Stimulated activated naive CD8-positive, alpha-beta T cell treated with anti-CD3 and anti-CD28 coated beads, Interleukin-15, Interleukin-2, amounts not matched to agents 100 ng/mL and 50 ng/mL, for 24 hours (primary cell): ENCODE results near the gene UCK2.

ENCODE experiments used
- H3K27ac Mint-ChIP-seq: one replicate; pipeline ENCODE4 v1.8.0; 2021; ENCODE audit warnings: mild to moderate bottlenecking, mixed read lengths
- H3K27me3 Mint-ChIP-seq: one replicate; pipeline ENCODE4 v1.8.0; 2021; ENCODE audit warnings: mixed read lengths
- H3K36me3 Mint-ChIP-seq: one replicate; pipeline ENCODE4 v1.8.0; 2021; ENCODE audit warnings: low read depth, mixed read lengths
- H3K4me1 Mint-ChIP-seq: one replicate; pipeline ENCODE4 v1.8.0; 2021; ENCODE audit warnings: low read depth, mixed read lengths
- H3K4me3 Mint-ChIP-seq: one replicate; pipeline ENCODE4 v1.8.0; 2021; ENCODE audit warnings: mild to moderate bottlenecking, mixed read lengths
- H3K9me3 Mint-ChIP-seq: one replicate; pipeline ENCODE4 v1.8.0; 2021; ENCODE audit warnings: mixed read lengths

UCK2 gene

GRCh38 chr1:165828103-165828668 is 772 bp downstream of the UCK2 start:
- H3K4me1 Mint-ChIP-seq, result peaks cover 31% of the 10 kb centered on the region
- peaks cover 30% of the 10 kb centered on the region for H3K36me3 Mint-ChIP-seq
- H3K4me3 Mint-ChIP-seq, result peak overlapping the region; percentile 97
- peak overlapping the region; percentile 96 for H3K27ac Mint-ChIP-seq
- no peaks in the 10 kb centered on the region for H3K9me3 Mint-ChIP-seq
- no peaks in the 10 kb centered on the region for H3K27me3 Mint-ChIP-seq

DNA sequence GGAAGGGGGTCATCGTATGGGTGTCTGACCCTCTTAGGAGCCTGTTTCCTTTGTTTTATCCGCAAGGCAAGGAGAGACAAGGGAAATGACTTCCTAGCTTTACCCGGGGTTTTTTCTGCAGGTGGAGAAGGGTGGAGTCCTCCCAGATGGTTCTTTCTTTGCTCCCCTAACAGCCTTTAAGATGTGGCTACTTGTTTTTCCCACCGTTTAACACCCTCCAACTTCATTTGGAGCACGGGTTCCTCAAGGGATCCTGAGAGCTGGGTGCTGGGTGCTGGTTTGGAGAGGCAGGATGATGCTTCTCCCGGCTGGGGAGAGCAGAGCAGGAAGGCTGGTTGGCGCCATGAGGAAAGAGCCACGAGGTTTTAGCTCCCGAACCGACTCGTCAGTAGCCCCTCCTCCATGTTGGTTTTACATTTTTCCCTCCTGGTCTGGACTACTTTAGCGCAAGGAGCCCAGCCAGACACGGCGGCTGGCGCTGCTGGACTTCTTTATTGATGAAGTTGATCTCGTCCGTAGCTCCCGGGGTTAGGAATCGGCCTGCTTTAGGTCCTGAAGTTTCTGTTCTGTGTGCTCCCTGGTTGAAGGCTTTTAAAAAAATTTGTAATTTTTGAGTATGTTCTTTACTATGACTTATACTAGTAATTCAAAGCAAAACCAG is 1.4 kb downstream of the UCK2 start:
- Mint-ChIP-seq H3K27ac (peak overlapping the region; percentile 96), H3K36me3 (peaks cover 32% of the 10 kb centered on the region), H3K27me3 (no peaks in the 10 kb centered on the region), H3K9me3 (no peaks in the 10 kb centered on the region), H3K4me1 (peaks cover 35% of the 10 kb centered on the region), H3K4me3 (peak overlapping the region; percentile 97)

DNA sequence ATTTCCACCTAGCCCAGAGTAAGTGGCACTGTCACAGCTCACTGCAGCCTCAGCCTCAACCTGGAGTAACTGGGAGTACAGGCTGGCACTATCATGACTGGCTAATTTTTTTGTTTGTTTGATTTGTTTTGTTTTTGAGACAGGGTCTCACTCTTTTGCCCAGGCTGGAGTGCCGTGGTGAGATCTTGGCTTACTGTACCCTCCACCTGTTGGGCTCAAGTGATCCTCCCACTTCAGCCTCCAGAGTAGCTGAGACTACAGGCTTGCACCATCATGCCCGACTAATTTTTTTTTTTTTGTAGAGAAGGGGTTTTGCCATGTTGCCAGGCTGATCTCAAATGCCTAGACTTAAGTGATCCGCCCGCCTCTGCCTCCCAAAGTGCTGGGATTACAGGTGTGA is 2.5 kb downstream of the UCK2 start:
- H3K4me3 Mint-ChIP-seq, result peak overlapping the region; percentile 97

DNA sequence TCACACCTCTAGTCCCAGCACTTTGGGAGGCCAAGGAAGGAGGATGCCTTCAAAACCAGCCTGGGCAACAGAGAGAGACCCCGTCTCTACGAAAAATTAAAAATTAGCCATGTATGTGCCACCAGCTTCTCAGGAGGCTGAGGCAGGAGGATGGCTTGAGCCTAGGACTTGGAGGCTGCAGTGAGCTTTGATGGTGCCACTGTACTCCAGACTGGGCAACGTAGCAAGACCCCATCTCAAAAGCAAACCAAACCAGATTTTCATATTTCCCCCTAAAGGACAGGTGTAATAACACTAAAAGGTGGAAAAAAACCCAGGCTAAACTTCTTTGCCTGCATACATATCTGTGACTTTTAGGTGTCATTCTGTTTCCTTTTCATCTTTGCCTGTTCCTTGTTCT is 3.7 kb downstream of the UCK2 start:
- H3K27ac Mint-ChIP-seq, result no peak overlapping the region
- no peaks in the 10 kb centered on the region for H3K9me3 Mint-ChIP-seq
- H3K4me1 Mint-ChIP-seq, result peaks cover 35% of the 10 kb centered on the region
- no peak overlapping the region for H3K4me3 Mint-ChIP-seq
- no peaks in the 10 kb centered on the region for H3K27me3 Mint-ChIP-seq
- H3K36me3 Mint-ChIP-seq, result peaks cover 38% of the 10 kb centered on the region

More for the DNA sequence above, 2.5 kb downstream of the UCK2 start:
- H3K27me3 Mint-ChIP-seq, result no peaks in the 10 kb centered on the region
- H3K27ac Mint-ChIP-seq, result no peak overlapping the region
- H3K36me3 Mint-ChIP-seq, result peaks cover 37% of the 10 kb centered on the region
- peaks cover 35% of the 10 kb centered on the region for H3K4me1 Mint-ChIP-seq
- no peaks in the 10 kb centered on the region for H3K9me3 Mint-ChIP-seq

DNA sequence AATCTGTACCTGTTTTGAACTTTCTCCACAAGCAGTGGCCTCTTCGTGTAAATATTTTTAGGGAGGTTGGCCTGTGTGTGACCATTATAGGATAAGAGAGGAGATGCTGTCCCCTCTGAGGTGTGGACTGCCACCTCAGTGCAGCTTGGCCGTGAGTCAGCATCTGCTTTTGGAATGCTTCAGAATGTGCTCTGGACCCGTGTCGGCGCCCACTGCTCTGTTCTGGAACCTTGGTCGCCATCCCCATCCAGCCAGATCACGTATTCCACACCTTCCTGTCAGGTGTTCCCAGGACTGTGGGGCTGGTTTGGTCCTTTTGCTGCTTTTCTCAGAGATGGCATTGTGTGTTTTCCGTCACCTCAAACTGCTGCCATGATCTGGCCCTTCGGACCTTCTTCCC is 5.5 kb downstream of the UCK2 start:
- Mint-ChIP-seq H3K27me3 (no peaks in the 10 kb centered on the region), H3K4me3 (no peak overlapping the region), H3K9me3 (no peaks in the 10 kb centered on the region), H3K27ac (no peak overlapping the region), H3K36me3 (peaks cover 53% of the 10 kb centered on the region), H3K4me1 (peaks cover 26% of the 10 kb centered on the region)

DNA sequence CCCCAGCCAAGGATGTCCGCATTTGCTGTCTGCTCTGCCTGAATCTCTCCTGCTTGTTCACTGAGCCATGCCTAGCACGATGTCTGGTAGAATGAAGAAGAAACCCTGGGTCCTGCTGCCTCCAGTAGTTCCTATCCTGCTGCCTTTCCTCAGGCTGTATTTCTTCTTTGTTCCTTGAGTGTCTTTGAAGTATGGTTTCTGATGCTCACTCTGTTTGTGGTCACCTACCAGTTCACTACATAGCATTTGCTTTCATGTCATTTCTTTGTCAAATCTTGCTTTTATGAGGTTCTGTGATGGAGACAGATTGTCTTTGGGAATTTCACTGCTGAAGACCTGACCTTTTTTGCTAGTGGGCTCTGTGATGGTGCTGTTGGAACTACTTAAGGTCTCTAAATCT is 5.9 kb downstream of the UCK2 start:
- Mint-ChIP-seq H3K9me3 (no peaks in the 10 kb centered on the region), H3K27ac (no peak overlapping the region), H3K36me3 (peaks cover 57% of the 10 kb centered on the region), H3K4me1 (peaks cover 26% of the 10 kb centered on the region), H3K27me3 (no peaks in the 10 kb centered on the region), H3K4me3 (no peak overlapping the region)

DNA sequence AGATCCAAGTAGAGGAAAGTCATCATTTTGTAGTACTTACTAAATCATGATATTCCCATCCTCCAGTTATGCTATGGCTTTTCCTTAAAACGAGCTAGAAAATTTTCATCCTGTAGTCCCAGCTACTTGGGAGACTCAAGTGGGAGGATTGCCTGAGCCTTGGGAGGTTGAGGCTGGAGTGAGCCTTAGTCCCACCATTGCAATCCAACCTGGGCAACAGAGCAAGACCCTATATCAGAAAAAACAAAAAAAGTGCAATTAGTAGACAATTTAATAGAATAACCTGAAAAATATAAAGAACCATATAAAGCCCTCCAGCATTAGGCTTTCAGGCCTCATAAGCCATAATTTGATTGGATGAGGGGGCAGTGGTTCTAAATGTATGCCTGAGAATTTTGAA is 6.8 kb downstream of the UCK2 start:
- no peak overlapping the region for H3K4me3 Mint-ChIP-seq

DNA sequence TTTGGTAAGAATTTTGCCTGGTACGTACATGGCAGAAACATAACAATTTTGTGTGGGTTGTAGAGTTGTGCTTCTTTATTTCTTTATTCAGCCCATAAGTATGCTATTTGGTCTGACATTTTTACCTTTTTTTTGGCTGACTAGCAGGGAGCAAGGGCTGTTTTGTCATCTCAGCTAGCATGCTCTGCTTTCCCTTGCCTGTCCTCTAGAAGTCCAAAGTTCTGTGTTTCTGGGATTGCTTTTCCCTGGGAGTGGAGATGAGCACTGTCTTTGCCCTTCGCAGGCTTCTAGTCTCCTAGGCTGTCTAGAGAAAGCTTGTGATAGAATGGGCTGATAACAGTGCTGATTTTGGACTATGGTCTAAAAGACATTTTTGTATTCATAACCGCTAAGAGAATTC is 7.5 kb downstream of the UCK2 start:
- H3K4me1 Mint-ChIP-seq, result peaks cover 17% of the 10 kb centered on the region
- no peak overlapping the region for H3K27ac Mint-ChIP-seq
- no peak overlapping the region for H3K4me3 Mint-ChIP-seq
- H3K36me3 Mint-ChIP-seq, result peaks cover 52% of the 10 kb centered on the region
- no peaks in the 10 kb centered on the region for H3K27me3 Mint-ChIP-seq
- H3K9me3 Mint-ChIP-seq, result no peaks in the 10 kb centered on the region

More for the DNA sequence above, 6.8 kb downstream of the UCK2 start:
- H3K27me3 Mint-ChIP-seq, result no peaks in the 10 kb centered on the region
- H3K9me3 Mint-ChIP-seq, result no peaks in the 10 kb centered on the region
- no peak overlapping the region for H3K27ac Mint-ChIP-seq
- H3K4me1 Mint-ChIP-seq, result peaks cover 24% of the 10 kb centered on the region
- peaks cover 56% of the 10 kb centered on the region for H3K36me3 Mint-ChIP-seq

GRCh38 chr1:165836664-165837482 is 9.5 kb downstream of the UCK2 start:
- no peak overlapping the region for H3K4me3 Mint-ChIP-seq
- no peaks in the 10 kb centered on the region for H3K27me3 Mint-ChIP-seq
- peaks cover 38% of the 10 kb centered on the region for H3K36me3 Mint-ChIP-seq
- no peak overlapping the region for H3K27ac Mint-ChIP-seq
- H3K4me1 Mint-ChIP-seq, result peaks cover 29% of the 10 kb centered on the region
- no peaks in the 10 kb centered on the region for H3K9me3 Mint-ChIP-seq

- peaks cover 36% of the 10 kb centered on the region for H3K36me3 Mint-ChIP-seq
- no peaks in the 10 kb centered on the region for H3K27me3 Mint-ChIP-seq
- no peak overlapping the region for H3K4me3 Mint-ChIP-seq
- no peaks in the 10 kb centered on the region for H3K9me3 Mint-ChIP-seq
- no peak overlapping the region for H3K27ac Mint-ChIP-seq
- H3K4me1 Mint-ChIP-seq, result peaks cover 32% of the 10 kb centered on the region
These were observed 10.5 kb downstream of the UCK2 start for GRCh38 chr1:165837838-165838364.

GRCh38 chr1:165840423-165840822 is 13.0 kb downstream of the UCK2 start:
- Mint-ChIP-seq H3K36me3 (peaks cover 29% of the 10 kb centered on the region), H3K4me1 (peaks cover 37% of the 10 kb centered on the region), H3K27ac (no peak overlapping the region), H3K27me3 (no peaks in the 10 kb centered on the region), H3K9me3 (no peaks in the 10 kb centered on the region), H3K4me3 (no peak overlapping the region)

DNA sequence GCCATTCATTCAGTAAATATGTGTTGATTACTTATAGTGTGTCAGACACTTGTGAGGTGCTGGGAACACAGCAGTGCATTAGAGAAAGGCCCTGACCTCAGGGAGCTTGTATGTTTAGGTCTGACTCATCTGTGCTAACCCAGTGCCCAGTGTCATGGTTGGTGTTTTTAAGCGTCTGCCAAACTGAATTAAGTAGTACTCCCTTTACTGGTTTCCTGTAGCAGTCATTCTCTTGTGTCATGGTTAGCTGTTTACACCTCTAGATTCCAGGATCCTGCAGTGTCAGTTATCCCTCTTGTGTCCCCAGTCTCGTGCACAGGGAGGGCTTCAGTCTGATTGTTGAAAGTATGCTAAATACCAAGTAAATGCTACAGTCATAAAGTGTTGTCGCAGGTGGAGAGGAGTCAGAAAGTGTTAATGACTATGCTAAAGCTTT is 14.2 kb downstream of the UCK2 start:
- Mint-ChIP-seq H3K4me3 (no peak overlapping the region), H3K27me3 (no peaks in the 10 kb centered on the region), H3K36me3 (peaks cover 26% of the 10 kb centered on the region), H3K4me1 (peaks cover 39% of the 10 kb centered on the region), H3K27ac (peak overlapping the region; percentile 3), H3K9me3 (no peaks in the 10 kb centered on the region)

DNA sequence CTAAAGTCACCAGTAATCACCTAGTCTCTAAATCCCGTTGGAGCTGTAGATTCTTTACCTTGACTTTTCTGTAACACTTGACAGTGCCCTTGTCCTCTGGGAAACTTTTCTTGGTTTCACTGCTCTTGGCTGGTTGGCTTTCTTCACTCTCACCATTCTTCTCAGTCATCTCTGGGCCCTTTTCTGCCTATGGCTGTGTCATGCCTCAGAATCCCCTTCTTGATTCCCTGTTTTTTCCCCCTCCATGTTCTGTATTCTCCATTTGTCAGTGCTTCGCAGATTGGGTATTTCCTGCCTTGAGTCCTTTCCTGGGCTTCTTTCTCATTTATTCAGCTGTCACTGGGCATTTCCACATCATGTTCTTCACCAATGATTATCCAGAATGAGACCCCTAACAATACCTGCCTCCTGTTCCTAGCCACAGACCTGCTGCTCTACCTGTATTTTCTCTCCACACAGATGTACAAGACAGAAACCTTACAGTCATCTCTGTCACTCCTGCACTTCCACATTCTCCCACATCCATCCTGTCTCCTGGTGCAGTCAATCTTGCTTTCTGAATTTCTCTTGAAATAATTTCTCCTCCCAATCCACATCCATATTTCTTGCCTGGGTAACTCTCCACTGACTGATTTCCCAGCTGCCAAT is 14.7 kb downstream of the UCK2 start:
- H3K27me3 Mint-ChIP-seq, result no peaks in the 10 kb centered on the region
- peaks cover 21% of the 10 kb centered on the region for H3K36me3 Mint-ChIP-seq
- H3K9me3 Mint-ChIP-seq, result no peaks in the 10 kb centered on the region
- no peak overlapping the region for H3K27ac Mint-ChIP-seq
- H3K4me1 Mint-ChIP-seq, result peaks cover 39% of the 10 kb centered on the region
- peak overlapping the region; percentile 6 for H3K4me3 Mint-ChIP-seq

DNA sequence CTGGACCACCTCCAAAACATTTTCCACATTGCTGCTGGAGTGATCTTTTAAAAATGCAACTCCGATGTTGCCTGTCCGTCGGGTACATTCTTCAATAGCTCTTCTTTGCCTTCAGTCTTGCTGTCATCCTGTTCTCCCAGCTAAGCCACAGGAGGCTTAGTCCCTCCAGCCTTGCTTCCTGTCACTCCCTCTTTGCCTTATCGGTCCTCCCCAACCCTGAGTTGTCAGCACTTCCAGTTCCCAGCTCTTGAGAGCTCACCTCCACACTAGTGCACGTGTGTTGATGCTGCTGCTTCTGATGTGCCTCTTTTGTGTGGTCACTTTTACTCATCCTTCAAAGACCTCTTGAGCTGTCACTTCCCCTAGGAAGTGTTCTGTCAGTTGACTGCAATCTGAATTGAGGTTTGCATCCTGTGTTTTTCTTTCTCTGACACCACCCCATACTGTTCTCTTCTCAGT is 15.3 kb downstream of the UCK2 start:
- Mint-ChIP-seq H3K27me3 (no peaks in the 10 kb centered on the region), H3K4me1 (peaks cover 39% of the 10 kb centered on the region), H3K4me3 (no peak overlapping the region), H3K27ac (no peak overlapping the region), H3K36me3 (peaks cover 21% of the 10 kb centered on the region), H3K9me3 (no peaks in the 10 kb centered on the region)
